UCSD-AML1 (cell line): ENCODE data around the gene WFDC10A.
"Not testable (repeated sequence)": the region's sequence is repeated elsewhere in the genome, so short reads cannot be mapped to it uniquely, and the experiment has no call there.

Experiments
- DNase-seq: peaks from one replicate; lab custom pipeline; 2025; ENCODE audit not compliant: unreplicated experiment; lab: John Stamatoyannopoulos, UW

Gene WFDC10A

DNA sequence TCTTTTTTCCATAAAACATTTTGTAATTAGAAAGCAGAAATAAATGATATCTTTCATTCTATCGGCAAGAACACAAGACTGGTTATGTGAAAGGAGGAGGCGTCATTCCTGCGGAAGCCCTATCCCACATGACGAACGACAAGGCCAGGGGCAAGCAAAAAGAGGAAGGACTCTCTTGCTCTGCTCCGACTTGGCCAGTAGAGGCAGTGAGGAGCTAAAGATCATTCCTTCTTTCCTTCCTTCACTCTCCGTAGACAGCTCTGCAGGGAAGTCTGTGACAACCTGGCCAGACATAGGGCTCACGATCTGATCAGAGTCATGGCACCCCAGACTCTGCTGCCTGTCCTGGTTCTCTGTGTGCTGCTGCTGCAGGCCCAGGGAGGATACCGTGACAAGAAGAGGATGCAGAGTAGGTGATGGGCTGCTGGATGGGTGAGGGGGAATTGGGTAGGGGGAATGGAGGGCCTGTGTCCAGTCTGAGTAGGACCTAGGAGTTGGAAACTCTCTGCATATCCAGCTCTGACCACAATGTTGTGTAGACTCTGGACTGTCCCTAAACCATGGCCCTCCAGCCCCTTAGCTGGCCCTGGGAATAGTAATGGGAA lies at the start of gene WFDC10A:
TSS of gene WFDC10A (plus strand) at position 244 of the 605 bp plus-strand sequence. CDS start at position 319, 75 bp downstream.
- peak; percentile 65 for DNase-seq

DNA sequence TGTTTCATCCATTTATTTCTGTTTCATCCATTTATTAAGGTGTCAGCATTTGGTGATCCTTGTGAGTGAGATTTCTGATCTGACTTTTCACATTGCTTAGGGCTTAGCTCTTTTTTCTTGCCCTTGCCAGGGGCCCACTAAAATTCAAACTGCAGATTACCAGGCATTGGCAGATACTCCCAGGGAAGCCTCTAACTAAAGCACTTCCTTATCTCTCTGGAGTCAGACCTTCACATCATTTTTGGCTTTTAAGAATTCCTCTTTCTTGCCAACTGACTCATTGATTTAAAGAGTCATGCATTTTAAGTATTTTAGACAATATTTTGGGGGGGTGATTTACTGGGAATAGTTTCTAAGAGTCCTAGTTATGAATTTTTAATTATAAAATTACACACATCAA lies 47.8 kb upstream of the WFDC10A start:
- no peak for DNase-seq

DNA sequence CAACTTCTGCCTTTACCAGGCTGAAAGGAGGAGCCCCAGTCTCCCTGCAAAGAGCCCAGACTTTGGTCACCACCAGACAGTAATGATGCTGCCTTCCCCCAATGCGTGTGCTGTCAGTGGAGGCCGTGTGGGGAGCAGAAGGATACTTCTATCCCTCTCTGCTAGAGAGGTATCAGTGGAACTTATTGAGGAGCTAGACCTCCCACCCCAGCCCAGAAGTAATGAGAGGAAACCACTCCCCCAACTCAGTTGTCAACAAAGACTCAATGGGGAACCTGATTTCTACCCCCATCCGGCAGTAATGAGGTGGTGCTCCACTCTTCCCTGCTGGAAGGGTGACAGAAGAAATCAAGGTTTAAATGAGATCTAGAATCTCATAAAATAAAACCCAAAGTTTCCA lies 46.0 kb upstream of the WFDC10A start:
- no peak for DNase-seq

- not testable (repeated sequence) for DNase-seq
These were observed 45.2 kb upstream of the WFDC10A start for GRCh38 chr20:45584294-45584693.

GRCh38 chr20:45585986-45586385 lies 43.6 kb upstream of the WFDC10A start:
- DNase-seq = not testable (repeated sequence)

GRCh38 chr20:45588800-45589199 lies 40.7 kb upstream of the WFDC10A start:
- DNase-seq = no peak

DNA sequence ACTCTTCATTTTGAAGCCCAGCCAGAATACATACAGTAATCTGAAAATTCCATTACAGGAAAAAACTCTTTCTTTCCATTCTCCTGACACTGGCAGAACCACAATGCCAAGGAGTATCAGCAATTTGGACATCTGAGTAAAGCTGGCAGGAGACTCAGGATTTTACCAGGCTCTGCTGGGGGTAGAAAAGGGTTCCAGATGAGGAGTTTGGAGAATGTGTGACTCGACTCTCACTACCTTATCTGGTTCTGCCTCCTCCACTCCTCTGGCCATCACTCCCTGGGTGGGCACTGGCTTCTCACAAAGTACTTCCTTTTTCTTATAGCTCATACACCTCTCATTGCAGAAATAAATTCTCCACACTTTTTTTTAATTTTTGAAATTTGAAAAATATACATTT lies 39.8 kb upstream of the WFDC10A start:
- no peak for DNase-seq

DNA sequence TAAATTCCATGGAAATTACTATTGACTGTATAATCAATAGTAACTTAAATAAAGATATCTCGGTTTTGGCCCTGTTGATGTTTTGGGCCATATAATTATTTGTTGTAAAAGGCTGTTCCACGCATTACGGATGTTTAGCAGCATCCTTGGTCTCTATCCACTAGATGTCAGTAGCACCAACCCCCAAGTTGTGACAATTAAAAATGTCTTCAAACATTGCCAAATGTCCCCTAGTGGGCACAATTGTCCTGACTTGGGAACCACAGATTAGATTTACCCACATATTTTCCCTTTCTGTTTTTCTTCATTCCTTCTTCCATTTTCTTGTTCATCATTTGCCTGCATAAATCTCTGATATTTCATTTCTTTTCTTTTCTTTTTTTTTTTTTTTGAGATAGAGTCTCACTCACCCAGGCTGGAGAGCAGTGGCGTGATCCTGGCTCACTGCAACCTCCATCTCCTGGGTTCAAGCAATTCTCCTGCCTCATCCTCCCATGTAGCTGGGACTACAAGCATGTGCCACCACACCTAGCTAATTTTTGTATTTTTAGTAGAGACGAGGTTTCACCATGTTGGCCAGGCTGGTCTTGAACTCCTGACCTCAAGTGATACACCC lies 36.9 kb upstream of the WFDC10A start:
- no peak for DNase-seq

DNA sequence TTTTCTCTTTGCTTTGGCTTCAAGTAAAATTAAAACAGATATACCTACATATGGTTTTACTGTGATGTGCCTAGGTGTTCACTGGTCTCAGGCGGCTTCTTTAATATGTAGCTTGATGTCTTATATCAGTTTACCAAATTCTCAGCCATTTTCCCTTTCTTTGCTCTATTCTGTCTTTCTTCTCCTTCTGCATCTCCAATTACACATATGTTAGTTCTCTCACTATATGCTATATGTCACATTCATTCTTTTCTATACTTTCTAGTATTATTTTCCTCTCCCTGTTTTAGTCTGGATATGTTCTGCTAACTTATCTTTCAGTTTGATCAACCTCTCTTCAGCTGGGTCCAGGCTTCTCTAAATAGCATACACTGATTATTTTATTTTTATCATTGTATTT lies 36.0 kb upstream of the WFDC10A start:
- no peak for DNase-seq

- no peak for DNase-seq
These were observed 34.3 kb upstream of the WFDC10A start for GRCh38 chr20:45595235-45595634.

- DNase-seq = no peak
These were observed 21.7 kb upstream of the WFDC10A start for GRCh38 chr20:45607810-45608209.

GRCh38 chr20:45611054-45611453 lies 18.5 kb upstream of the WFDC10A start:
- DNase-seq = peak; percentile 66

- DNase-seq = no peak
These were observed 17.2 kb upstream of the WFDC10A start for GRCh38 chr20:45612314-45612713.

GRCh38 chr20:45617591-45617990 lies 11.9 kb upstream of the WFDC10A start:
- no peak for DNase-seq

GRCh38 chr20:45621593-45621992 lies 7.9 kb upstream of the WFDC10A start:
- DNase-seq = no peak

- DNase-seq = no peak
These were observed 3.0 kb upstream of the WFDC10A start for GRCh38 chr20:45626540-45626939.

DNA sequence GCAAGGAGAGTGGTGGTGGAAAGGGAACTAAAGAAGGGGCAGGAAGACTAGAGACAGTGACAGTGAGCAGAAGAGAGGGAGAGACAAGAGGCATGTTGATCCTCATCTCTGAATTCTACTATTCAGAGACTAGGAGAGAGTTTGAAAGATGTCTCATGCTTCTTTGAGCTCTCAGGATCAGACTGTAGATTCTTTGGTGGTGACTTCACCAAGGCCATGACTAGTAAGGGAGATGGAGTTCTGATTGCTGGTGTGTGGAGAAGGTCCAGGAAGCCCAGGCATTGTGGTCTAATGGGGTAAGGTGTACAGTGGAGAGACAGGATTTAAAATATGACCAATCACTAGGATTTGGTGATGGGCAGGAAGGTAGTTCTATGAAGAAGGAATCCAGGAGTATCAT lies 832 bp downstream of the WFDC10A start:
- DNase-seq = no peak

- no peak for DNase-seq
These were observed 1.6 kb downstream of the WFDC10A start, which contains the start of gene WFDC9 for GRCh38 chr20:45631184-45631583. TSS of gene WFDC9 (minus strand) at chr20:45631284. CDS start at chr20:45610181, 21,103 bp downstream.

DNA sequence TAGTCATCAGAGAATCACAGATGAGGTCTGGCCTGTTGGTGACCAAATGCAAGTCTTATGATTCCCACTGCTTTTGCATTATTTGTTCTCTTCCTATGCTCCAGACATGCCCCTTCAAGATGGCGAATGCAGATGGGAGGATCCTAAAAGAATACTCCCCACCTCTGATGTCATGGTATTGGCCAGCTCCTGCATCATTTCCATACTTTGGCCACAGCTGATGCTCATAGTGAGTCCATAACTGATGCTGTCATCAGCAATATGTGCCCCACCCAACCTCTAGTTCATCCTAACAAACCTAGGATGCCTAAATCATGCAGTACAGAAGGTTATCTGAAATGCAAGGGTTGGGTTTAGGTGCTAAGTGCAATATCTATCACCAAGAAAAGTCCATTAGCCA lies 7.0 kb downstream of the WFDC10A start:
- no peak for DNase-seq

- DNase-seq = no peak
These were observed 10.1 kb downstream of the WFDC10A start for GRCh38 chr20:45639687-45640086.

- not testable (repeated sequence) for DNase-seq
These were observed 11.5 kb downstream of the WFDC10A start for GRCh38 chr20:45641076-45641475.

- not testable (repeated sequence) for DNase-seq
These were observed 16.3 kb downstream of the WFDC10A start for GRCh38 chr20:45645869-45646268.

GRCh38 chr20:45646875-45647274 lies 17.3 kb downstream of the WFDC10A start:
- DNase-seq = no peak
